MCF 10A (cell line): Measurements from ENCODE around the gene UCP3. TPM values are rescaled to one million over a fixed set of nuclear protein-coding genes. Genes with fewer than 3 reads are reported as not detected.

Experiments
- BruUV-seq: library from RNA; stranded (reverse); fragments of 400-500 nt; replicated peaks from 2 replicates; lab custom pipeline; 2021; lab: Mats Ljungman, UMichigan
- CTCF ChIA-PET: fragments of 300-600 bp; sonication (Branson Sonifier 250); formaldehyde crosslinking; extraction: SDS; loops from one replicate; lab custom pipeline; 2021; ENCODE audit warnings: antibody characterized with exemption, inconsistent platforms; lab: Yijun Ruan, JAX
- POLR2A ChIA-PET: fragments of 300-600, 350-650 bp; sonication (Branson Sonifier 250); formaldehyde crosslinking; extraction: SDS; loops from one replicate; lab custom pipeline; 2020; ENCODE audit warnings: antibody characterized with exemption, inconsistent platforms; lab: Yijun Ruan, JAX
- DNase-seq: peaks from one replicate; pipeline ENCODE4 v3.0.0-alpha.2; 2018; ENCODE audit not compliant: unreplicated experiment
- H3K27ac Mint-ChIP-seq: one replicate; pipeline ENCODE4 v1.8.0; 2022; ENCODE audit warnings: mild to moderate bottlenecking, low read depth, mixed read lengths; ENCODE audit not compliant: unreplicated experiment
- H3K27me3 Mint-ChIP-seq: one replicate; pipeline ENCODE4 v1.8.0; 2022; ENCODE audit warnings: mixed read lengths; ENCODE audit not compliant: insufficient read depth, unreplicated experiment
- H3K36me3 Mint-ChIP-seq: one replicate; pipeline ENCODE4 v1.8.0; 2022; ENCODE audit warnings: mild to moderate bottlenecking, moderate library complexity, mixed read lengths; ENCODE audit not compliant: insufficient read depth, unreplicated experiment
- H3K4me1 Mint-ChIP-seq: one replicate; pipeline ENCODE4 v1.8.0; 2022; ENCODE audit warnings: mixed read lengths; ENCODE audit not compliant: insufficient read depth, unreplicated experiment
- H3K4me3 Mint-ChIP-seq: one replicate; pipeline ENCODE4 v1.8.0; 2022; ENCODE audit warnings: mild to moderate bottlenecking, moderate library complexity, mixed read lengths; ENCODE audit not compliant: unreplicated experiment
- H3K9me3 Mint-ChIP-seq: one replicate; pipeline ENCODE4 v1.8.0; 2022; ENCODE audit warnings: mixed read lengths; ENCODE audit not compliant: unreplicated experiment
- intact Hi-C: fragments of 100-400 bp; cut with micrococcal nuclease; formaldehyde crosslinking; loops from 2 replicates; pipeline ENCODE4 v1.14.1; 2022
- total RNA-seq: library from RNA; stranded (reverse); gene quantifications from 2 replicates; pipeline ENCODE4 v1.2.3, GENCODE V29; 2022
- TF ChIP-seq, protein P1 (sequence below): fragments of 200-600 bp; IDR thresholded peaks from one replicate; pipeline ENCODE4 v1.8.0; 2022; ENCODE audit warnings: antibody characterized with exemption, mild to moderate bottlenecking; ENCODE audit not compliant: unreplicated experiment

Gene UCP3
- total RNA-seq, 1 experiment from 2014 or later: 1.5 TPM

DNA sequence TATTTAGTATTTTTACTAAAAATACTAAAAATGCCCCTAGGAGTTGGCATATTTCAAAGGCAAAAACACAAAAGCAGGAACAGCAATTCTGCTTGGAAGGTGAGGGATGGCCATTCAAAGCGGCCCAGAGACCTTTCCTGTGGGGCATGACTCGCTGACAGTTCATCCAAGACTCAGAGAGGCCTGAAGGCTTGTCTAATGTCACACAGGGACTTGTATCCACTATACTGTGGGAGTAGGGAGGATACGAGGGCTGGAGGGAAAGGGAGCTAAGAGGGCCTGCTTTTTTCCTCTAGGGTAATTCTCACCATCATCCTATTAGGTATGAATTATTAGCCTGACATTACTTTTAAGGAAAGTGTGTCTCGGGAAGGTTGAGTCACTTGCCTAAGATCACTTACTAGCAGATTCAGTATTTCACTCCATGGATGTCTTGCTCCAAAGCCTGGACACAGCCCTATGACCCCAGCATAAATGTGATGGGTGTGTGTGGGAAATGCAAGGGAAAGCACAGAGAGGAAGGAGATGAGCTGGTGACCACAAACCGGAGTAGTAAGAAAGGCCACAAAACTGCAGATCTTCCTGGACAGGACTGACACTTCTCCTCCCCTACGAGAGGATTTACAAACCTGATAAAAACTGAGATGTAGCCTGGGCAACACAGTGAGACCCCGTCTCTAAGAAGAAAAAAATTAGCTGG, 16.7 kb upstream of the UCP3 start:
- Mint-ChIP-seq H3K27me3 (no peaks in the 10 kb centered on the region), H3K4me1 (peaks cover 11% of the 10 kb centered on the region), H3K4me3 (no peak overlapping the region), H3K36me3 (peaks cover 14% of the 10 kb centered on the region), H3K27ac (no peak overlapping the region), H3K9me3 (no peaks in the 10 kb centered on the region)
- no TSS peak for BruUV-seq
- intact Hi-C loops: no loop called here
- POLR2A ChIA-PET: interaction anchor here (0.6 kb wide), 1 partner anchor 174 kb away, joined by 3 read pairs; no protein-coding TSS in a partner anchor
- CTCF ChIA-PET: no interaction called here
- TF ChIP-seq, protein P1, sequence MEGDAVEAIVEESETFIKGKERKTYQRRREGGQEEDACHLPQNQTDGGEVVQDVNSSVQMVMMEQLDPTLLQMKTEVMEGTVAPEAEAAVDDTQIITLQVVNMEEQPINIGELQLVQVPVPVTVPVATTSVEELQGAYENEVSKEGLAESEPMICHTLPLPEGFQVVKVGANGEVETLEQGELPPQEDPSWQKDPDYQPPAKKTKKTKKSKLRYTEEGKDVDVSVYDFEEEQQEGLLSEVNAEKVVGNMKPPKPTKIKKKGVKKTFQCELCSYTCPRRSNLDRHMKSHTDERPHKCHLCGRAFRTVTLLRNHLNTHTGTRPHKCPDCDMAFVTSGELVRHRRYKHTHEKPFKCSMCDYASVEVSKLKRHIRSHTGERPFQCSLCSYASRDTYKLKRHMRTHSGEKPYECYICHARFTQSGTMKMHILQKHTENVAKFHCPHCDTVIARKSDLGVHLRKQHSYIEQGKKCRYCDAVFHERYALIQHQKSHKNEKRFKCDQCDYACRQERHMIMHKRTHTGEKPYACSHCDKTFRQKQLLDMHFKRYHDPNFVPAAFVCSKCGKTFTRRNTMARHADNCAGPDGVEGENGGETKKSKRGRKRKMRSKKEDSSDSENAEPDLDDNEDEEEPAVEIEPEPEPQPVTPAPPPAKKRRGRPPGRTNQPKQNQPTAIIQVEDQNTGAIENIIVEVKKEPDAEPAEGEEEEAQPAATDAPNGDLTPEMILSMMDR: no peak
- peak; percentile 45 for DNase-seq

DNA sequence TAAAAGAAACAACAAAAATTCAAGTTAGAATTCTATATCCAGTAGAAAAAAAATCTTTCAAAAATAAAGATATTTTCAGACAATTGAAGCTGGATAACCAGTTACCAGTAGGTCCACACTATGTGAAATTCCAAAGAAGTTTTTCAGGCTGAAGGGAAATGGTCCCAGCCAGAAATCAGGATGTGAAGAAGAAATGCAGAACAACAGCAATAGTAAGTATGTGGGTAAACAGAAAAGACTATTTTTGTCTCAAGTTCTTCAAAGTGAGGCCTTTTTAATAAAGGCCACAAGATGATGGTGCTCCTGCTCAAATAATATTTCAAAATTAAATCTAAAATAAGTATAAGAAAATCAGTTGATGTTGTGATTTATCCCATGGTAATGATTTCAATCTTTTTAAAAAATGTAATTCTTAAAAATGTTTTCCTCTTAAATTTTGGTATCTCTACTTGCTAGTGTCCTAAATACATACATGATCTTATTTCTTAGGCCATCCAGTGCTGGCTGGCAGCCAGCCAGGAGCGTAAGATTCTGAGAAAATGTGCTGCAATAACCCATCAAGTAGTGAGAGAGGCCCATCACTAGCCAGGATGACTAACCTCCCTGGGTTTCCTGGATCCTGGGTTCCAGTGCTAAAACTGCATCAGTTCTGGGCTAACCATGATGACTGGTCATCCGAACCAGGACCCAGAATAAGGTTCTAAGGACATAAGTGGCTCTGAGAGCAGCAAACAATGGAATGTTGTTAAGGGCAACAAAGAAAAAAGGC, 15.6 kb upstream of the UCP3 start:
- ChIA-PET POLR2A (no interaction called here), CTCF (no interaction called here)
- Mint-ChIP-seq H3K36me3 (peaks cover 5% of the 10 kb centered on the region), H3K9me3 (no peaks in the 10 kb centered on the region), H3K4me1 (peaks cover 11% of the 10 kb centered on the region), H3K27me3 (no peaks in the 10 kb centered on the region), H3K4me3 (no peak overlapping the region), H3K27ac (no peak overlapping the region)
- TF ChIP-seq, protein P1: no peak
- intact Hi-C loops: no loop called here
- BruUV-seq: no TSS peak
- peak; percentile 85 for DNase-seq

DNA sequence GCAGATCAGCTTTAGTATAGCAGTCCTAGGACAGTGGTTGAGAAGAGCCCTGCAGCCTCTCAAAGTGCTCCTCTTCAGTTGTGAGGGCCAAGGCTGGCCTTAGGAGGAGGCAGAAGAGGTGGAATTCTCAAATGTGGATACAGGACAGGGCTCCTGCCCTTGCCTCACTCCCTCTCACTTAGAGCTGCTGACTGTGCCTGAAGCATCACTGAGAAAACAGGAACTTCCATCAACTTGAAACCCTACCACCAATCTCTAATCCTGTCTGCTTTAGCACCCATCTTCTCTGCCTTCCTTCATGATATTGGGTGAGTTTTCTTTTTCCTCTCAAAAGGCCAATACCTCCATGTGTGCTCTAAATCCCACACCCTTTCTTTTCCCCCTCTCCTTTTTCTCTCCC, 14.4 kb upstream of the UCP3 start:
- H3K36me3 Mint-ChIP-seq: peaks cover 5% of the 10 kb centered on the region
- POLR2A ChIA-PET: no interaction called here
- TF ChIP-seq, protein P1: no peak
- H3K27me3 Mint-ChIP-seq: no peaks in the 10 kb centered on the region
- H3K4me1 Mint-ChIP-seq: peaks cover 11% of the 10 kb centered on the region
- H3K9me3 Mint-ChIP-seq: no peaks in the 10 kb centered on the region
- intact Hi-C loops: no loop called here
- H3K27ac Mint-ChIP-seq: no peak overlapping the region
- BruUV-seq: no TSS peak
- no peak overlapping the region for H3K4me3 Mint-ChIP-seq
- DNase-seq: no peak
- CTCF ChIA-PET: no interaction called here

DNA sequence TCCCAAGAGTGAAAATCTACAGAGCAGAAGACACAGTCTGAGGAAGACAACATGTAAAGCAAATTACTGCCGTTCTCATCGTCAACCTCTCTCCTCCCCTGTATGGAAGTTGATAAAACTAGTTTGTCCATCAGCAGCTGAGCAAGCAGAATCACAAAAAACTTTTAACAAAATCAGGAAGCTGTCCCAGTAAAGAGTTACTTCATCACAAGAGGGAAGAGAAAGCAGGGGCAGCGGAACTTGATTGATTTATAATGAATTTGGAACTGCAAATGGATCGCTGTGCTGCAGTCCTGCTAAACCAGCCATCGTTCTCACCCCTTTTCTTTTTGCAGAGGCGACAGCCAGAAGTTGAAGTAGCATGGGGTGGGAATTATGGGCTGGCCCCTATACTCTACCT, 13.7 kb upstream of the UCP3 start:
- DNase-seq: no peak
- TF ChIP-seq, protein P1: no peak
- H3K27me3 Mint-ChIP-seq: no peaks in the 10 kb centered on the region
- ChIA-PET CTCF (no interaction called here), POLR2A (no interaction called here)
- no peak overlapping the region for H3K27ac Mint-ChIP-seq
- peaks cover 5% of the 10 kb centered on the region for H3K36me3 Mint-ChIP-seq
- intact Hi-C loops: no loop called here
- H3K9me3 Mint-ChIP-seq: no peaks in the 10 kb centered on the region
- H3K4me3 Mint-ChIP-seq: no peak overlapping the region
- H3K4me1 Mint-ChIP-seq: peaks cover 11% of the 10 kb centered on the region
- no TSS peak for BruUV-seq
